Measurements from ENCODE around the gene MRPL36. TPM values are rescaled to one million over a fixed set of nuclear protein-coding genes. Genes with fewer than 3 reads are reported as not detected.

Gene MRPL36
- polyA plus RNA-seq, 1 donor (not counting 4 experiments of a cell fraction or from before 2014, with no cell fraction given) = 121 TPM

DNA sequence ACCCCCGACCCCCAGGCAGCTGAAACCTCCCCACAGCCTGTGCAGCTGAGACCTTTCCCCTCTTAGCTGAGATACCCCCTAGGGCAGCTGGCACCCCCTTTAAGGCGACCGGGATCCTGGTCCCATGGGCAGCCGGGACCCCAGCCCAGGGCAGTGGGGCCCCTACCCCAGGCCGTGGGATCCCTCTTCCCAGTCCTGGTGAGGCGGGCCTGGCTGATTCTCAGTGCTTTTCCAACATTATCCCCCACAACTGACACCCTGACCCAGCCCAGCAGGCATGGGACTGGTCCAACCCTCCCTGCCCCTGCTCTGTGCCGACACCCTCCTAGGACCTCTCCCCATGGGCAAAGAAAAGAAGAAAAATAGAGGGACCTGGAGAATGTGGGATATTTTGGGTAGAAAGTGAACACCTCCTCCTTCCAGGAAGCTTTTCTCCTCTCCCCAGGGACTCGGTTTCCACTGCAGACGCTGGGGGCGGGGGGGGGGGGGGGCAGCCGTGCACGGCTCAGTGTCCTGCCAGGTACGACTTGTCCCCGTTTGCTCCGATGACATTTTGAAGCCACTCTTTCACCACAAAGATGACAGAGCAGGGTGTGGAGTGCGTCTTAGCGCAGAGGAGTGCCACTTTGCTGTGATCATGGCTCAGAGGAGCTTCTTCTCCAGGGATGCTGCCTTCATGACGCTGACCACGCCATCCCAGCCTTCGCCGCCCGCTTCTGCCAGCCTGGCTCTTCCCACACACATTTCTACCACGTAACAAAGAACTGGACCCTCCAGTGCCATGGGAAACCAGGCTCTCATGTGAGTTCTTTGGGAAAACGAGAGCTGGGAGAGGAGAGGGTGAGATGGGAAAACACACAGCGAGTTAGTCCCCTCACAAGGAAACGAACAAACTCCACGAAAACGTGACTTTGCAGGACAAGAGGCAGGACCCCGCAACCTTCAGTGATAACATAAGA lies 47.5 kb downstream of the MRPL36 start:
- H3K36me3 ChIP-seq (ENCODE audit: control insufficient read depth in 2 of 2, extremely low read depth in 1 of 2, insufficient read depth in 2 of 2, low read length in 2 of 2) = no peaks in the 10 kb centered on the region
- H2AFZ ChIP-seq (ENCODE audit: control insufficient read depth, low read length) = no peak overlapping the region
- H3K79me2 ChIP-seq (ENCODE audit: control insufficient read depth, insufficient read depth, low read length) = no peaks in the 10 kb centered on the region
- H3K27ac ChIP-seq (ENCODE audit: control insufficient read depth, insufficient read depth, low read length) = no peak overlapping the region
- no peak overlapping the region for H3K9ac ChIP-seq (ENCODE audit: control insufficient read depth, extremely low read depth, insufficient read depth, low read length)
- H4K20me1 ChIP-seq (ENCODE audit: control insufficient read depth, extremely low read depth, insufficient read depth, low read length) = no peaks in the 10 kb centered on the region
- H3K9me3 ChIP-seq (ENCODE audit: control insufficient read depth, low read depth, low read length) = no peaks in the 10 kb centered on the region
- dilution Hi-C loops (cut with MboI; ENCODE audit: extremely low pct_ligation_motif_present, low sequenced_read_pairs) = no loop called here
- DNase-seq (ENCODE audit: low read depth, low spot score) (no peak), FAIRE-seq (no peak)
- no peaks in the 10 kb centered on the region for H3K4me1 ChIP-seq (ENCODE audit: control insufficient read depth, extremely low read depth, insufficient read depth, low read length)
- H3K4me2 ChIP-seq (ENCODE audit: control insufficient read depth, extremely low read depth, insufficient read depth, low read depth, low read length) = no peak overlapping the region
- no peaks in the 10 kb centered on the region for H3K27me3 ChIP-seq (ENCODE audit: control insufficient read depth, extremely low read depth, insufficient read depth, low read length)
- H3K4me3 ChIP-seq (ENCODE audit: control insufficient read depth in 2 of 3, extremely low read depth in 1 of 3, insufficient read depth in 2 of 3, low read depth in 1 of 3, low read length in 3 of 3) = no peak overlapping the region
- no peaks in the 10 kb centered on the region for H3K9me1 ChIP-seq (ENCODE audit: control insufficient read depth, extremely low read depth, insufficient read depth, low read length)
- TF ChIP-seq EZH2 (IDR thresholded peaks at IDR 0.05; ENCODE audit: low read length) = no peak
- TF ChIP-seq, protein P1, sequence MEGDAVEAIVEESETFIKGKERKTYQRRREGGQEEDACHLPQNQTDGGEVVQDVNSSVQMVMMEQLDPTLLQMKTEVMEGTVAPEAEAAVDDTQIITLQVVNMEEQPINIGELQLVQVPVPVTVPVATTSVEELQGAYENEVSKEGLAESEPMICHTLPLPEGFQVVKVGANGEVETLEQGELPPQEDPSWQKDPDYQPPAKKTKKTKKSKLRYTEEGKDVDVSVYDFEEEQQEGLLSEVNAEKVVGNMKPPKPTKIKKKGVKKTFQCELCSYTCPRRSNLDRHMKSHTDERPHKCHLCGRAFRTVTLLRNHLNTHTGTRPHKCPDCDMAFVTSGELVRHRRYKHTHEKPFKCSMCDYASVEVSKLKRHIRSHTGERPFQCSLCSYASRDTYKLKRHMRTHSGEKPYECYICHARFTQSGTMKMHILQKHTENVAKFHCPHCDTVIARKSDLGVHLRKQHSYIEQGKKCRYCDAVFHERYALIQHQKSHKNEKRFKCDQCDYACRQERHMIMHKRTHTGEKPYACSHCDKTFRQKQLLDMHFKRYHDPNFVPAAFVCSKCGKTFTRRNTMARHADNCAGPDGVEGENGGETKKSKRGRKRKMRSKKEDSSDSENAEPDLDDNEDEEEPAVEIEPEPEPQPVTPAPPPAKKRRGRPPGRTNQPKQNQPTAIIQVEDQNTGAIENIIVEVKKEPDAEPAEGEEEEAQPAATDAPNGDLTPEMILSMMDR (optimal IDR thresholded peaks at IDR 0.05 in 1 of 3, IDR thresholded peaks at IDR 0.05 in 1 of 3, conservative IDR thresholded peaks at IDR 0.05 in 1 of 3; ENCODE audit: extremely low read depth in 1 of 3, insufficient read depth in 2 of 3, low read length in 3 of 3) = no peak

DNA sequence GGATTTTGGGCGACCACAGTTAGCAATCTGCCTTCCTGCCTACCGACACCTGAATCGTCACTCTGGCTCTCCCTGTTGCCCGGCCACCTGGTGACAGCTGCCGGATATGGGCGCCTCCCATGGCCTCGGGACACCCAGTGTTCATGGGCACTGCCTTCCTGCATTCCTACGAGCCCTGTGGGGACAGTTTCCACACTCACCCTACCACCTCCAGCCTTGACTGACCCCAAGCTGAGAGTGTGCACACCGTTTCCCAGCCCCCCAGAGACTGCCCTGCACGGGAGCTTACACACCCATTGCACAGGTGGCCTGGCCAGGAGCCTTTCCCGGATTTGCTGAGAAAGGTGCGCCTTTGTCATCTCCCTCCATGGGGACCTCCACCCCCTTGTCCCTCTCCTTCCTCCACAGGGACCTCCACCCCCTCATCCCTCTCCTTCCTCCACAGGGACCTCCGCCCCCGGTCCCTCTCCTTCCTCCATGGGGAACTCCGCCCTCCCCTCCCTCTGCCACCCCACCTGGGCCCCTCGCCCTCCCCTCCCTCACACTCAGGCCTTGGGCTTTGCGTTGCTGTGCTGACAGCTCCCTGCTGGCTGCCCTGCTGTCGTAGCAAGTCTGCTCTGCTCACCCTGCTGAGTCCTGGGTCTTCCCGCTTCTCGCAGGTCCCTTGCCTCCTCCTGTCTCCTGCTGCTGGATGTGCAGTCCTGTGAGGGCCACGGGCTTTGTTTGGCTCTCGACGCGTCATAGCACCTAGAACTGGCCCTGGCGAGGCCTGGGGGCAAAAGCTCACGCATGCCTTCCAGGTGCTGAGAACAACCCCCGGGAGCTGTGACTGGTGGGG lies 48.4 kb downstream of the MRPL36 start:
- Histone ChIP-seq H3K4me2 (ENCODE audit: control insufficient read depth, extremely low read depth, insufficient read depth, low read depth, low read length) (no peak overlapping the region), H3K4me1 (ENCODE audit: control insufficient read depth, extremely low read depth, insufficient read depth, low read length) (no peaks in the 10 kb centered on the region), H3K79me2 (ENCODE audit: control insufficient read depth, insufficient read depth, low read length) (no peaks in the 10 kb centered on the region), H3K27me3 (ENCODE audit: control insufficient read depth, extremely low read depth, insufficient read depth, low read length) (no peaks in the 10 kb centered on the region), H3K9ac (ENCODE audit: control insufficient read depth, extremely low read depth, insufficient read depth, low read length) (no peak overlapping the region), H3K36me3 (ENCODE audit: control insufficient read depth in 2 of 2, extremely low read depth in 1 of 2, insufficient read depth in 2 of 2, low read length in 2 of 2) (no peaks in the 10 kb centered on the region), H2AFZ (ENCODE audit: control insufficient read depth, low read length) (no peak overlapping the region), H3K9me3 (ENCODE audit: control insufficient read depth, low read depth, low read length) (peaks cover 1% of the 10 kb centered on the region), H4K20me1 (ENCODE audit: control insufficient read depth, extremely low read depth, insufficient read depth, low read length) (no peaks in the 10 kb centered on the region), H3K27ac (ENCODE audit: control insufficient read depth, insufficient read depth, low read length) (no peak overlapping the region), H3K4me3 (ENCODE audit: control insufficient read depth in 2 of 3, extremely low read depth in 1 of 3, insufficient read depth in 2 of 3, low read depth in 1 of 3, low read length in 3 of 3) (no peak overlapping the region), H3K9me1 (ENCODE audit: control insufficient read depth, extremely low read depth, insufficient read depth, low read length) (no peaks in the 10 kb centered on the region)
- DNase-seq (ENCODE audit: low read depth, low spot score) (no peak), FAIRE-seq (no peak)
- TF ChIP-seq, protein P1 (optimal IDR thresholded peaks at IDR 0.05 in 1 of 3, IDR thresholded peaks at IDR 0.05 in 1 of 3, conservative IDR thresholded peaks at IDR 0.05 in 1 of 3; ENCODE audit: extremely low read depth in 1 of 3, insufficient read depth in 2 of 3, low read length in 3 of 3) = no peak
- no peak for TF ChIP-seq EZH2 (IDR thresholded peaks at IDR 0.05; ENCODE audit: low read length)
- dilution Hi-C loops (cut with MboI; ENCODE audit: extremely low pct_ligation_motif_present, low sequenced_read_pairs) = no loop called here

Data from keratinocyte (primary cell).